HEK293T (cell line): ENCODE measurements around the gene GTF2IRD1.

ENCODE experiments used
- BHLHE40 ChIP-seq: fragments of 450-650 bp; IDR thresholded peaks from 2 replicates; pipeline ENCODE4 v1.6.1; 2016; ENCODE audit warnings: mild to moderate bottlenecking, moderate library complexity, borderline replicate concordance
- ELF4 ChIP-seq: fragments of 450-650 bp; IDR thresholded peaks from 2 replicates; pipeline ENCODE4 v1.6.1; 2017; ENCODE audit warnings: antibody characterized with exemption
- FOXA1 ChIP-seq: fragments of 450-650 bp; IDR thresholded peaks from 2 replicates; pipeline ENCODE4 v1.6.1; 2016; ENCODE audit warnings: mild to moderate bottlenecking
- FOXK2 ChIP-seq: fragments of 450-650 bp; IDR thresholded peaks from 2 replicates; pipeline ENCODE4 v1.6.1; 2016; ENCODE audit warnings: mild to moderate bottlenecking
- FOXM1 ChIP-seq: fragments of 450-650 bp; IDR thresholded peaks from 2 replicates; pipeline ENCODE4 v1.6.1; 2017; ENCODE audit warnings: mild to moderate bottlenecking, borderline replicate concordance
- HDGF ChIP-seq: fragments of 450-650 bp; IDR thresholded peaks from 2 replicates; pipeline ENCODE4 v1.6.1; 2017; ENCODE audit warnings: antibody characterized with exemption, borderline replicate concordance
- L3MBTL2 ChIP-seq: fragments of 450-650 bp; conservative IDR thresholded peaks from 2 replicates; pipeline ENCODE4 v1.6.1; 2016; ENCODE audit warnings: mild to moderate bottlenecking
- LEF1 ChIP-seq: fragments of 450-650 bp; IDR thresholded peaks from 2 replicates; pipeline ENCODE4 v1.6.1; 2017; ENCODE audit warnings: mild to moderate bottlenecking, borderline replicate concordance
- SP1 ChIP-seq: fragments of 450-650 bp; IDR thresholded peaks from 2 replicates; pipeline ENCODE4 v1.6.1; 2017
- SUZ12 ChIP-seq: fragments of 450-650 bp; IDR thresholded peaks from 2 replicates; pipeline ENCODE4 v1.6.1; 2016; ENCODE audit warnings: mild to moderate bottlenecking
- ZNF384 ChIP-seq: fragments of 450-650 bp; IDR thresholded peaks from 2 replicates; pipeline ENCODE4 v1.6.1; 2016
- TF ChIP-seq, protein P1 (sequence below): fragments of 450-650 bp; IDR thresholded peaks from 2 replicates; pipeline ENCODE4 v1.6.1; 2016

DNA sequence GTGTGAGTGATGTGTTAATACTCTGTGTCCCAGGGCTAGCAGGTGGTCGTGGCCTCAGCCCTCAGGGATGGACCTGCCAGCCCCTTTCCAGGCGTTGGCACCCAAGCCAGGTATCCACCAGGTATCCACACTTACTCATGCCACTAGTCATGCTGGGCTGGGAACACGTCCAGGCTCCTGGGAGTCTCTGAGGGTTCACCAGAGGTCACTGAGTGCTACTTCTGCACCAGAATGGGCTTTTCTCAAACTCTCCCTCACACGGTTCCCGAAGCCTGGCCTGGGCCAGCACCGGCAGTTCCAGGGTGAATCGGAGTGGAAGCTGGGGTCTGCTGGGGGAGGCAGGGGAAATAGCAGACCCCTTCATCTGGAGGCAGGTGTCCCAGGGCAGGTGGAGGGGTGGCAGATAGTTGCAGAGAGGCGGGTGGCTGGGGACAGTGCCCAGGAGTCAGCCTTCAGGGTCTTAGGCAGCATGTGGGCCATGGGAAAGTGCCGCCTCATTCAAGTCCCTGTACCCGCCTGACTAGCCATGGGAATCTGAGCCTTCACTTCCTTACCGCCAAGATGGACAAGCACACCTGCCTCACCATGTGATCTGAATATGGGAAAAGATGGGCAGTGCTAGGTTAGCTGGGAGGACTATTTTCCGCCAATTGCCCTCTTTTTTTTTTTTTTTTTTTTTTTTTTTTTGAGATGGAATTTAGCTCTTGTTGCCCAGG is 108.3 kb downstream of the GTF2IRD1 start:
- TF ChIP-seq LEF1 (no peak), ELF4 (no peak), SUZ12 (no peak), BHLHE40 (no peak), SP1 (no peak), FOXM1 (no peak), ZNF384 (no peak), HDGF (no peak), L3MBTL2 (no peak), FOXA1 (no peak), FOXK2 (no peak)
- TF ChIP-seq, protein P1, sequence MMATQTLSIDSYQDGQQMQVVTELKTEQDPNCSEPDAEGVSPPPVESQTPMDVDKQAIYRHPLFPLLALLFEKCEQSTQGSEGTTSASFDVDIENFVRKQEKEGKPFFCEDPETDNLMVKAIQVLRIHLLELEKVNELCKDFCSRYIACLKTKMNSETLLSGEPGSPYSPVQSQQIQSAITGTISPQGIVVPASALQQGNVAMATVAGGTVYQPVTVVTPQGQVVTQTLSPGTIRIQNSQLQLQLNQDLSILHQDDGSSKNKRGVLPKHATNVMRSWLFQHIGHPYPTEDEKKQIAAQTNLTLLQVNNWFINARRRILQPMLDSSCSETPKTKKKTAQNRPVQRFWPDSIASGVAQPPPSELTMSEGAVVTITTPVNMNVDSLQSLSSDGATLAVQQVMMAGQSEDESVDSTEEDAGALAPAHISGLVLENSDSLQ: no peak
